ENCODE data around the gene PCDH7. TPM values are rescaled to one million over a fixed set of nuclear protein-coding genes. Genes with fewer than 3 reads are reported as not detected.

Gene PCDH7
- polyA plus RNA-seq, 1 of the 3 experiments (the other 2 are of a cell fraction), result 0.48 TPM

GRCh38 chr4:30720661-30721184 lies 554 bp downstream of the PCDH7 start:
- Histone ChIP-seq H2AFZ (ENCODE audit: low read depth) (peak overlapping the region; percentile 83), H3K36me3 (replicated peaks in 1 of 2; ENCODE audit: control insufficient read depth in 1 of 2, insufficient read depth in 2 of 2, low read length in 1 of 2) (peaks cover 0 to 2% of the 10 kb centered on the region in 2 experiments), H3K9me3 (no peaks in the 10 kb centered on the region), H4K20me1 (ENCODE audit: insufficient read depth) (no peaks in the 10 kb centered on the region), H3K27ac (ENCODE audit: low read depth in 2 of 2, low read length in 1 of 2) (peak overlapping the region in 1 of 2 experiments; percentile 60; a peak in 2 of 4 replicates), H3K27me3 (ENCODE audit: insufficient read depth) (peaks cover 61% of the 10 kb centered on the region), H3K4me3 (ENCODE audit: low read depth in 2 of 2, low read length in 1 of 2) (peak overlapping the region; percentile 56 to 69), H3K4me2 (peak overlapping the region; percentile 91), H3K9ac (no peak overlapping the region), H3K79me2 (ENCODE audit: insufficient read depth) (no peaks in the 10 kb centered on the region), H3K4me1 (ENCODE audit: control insufficient read depth in 1 of 2, insufficient read depth in 2 of 2, low read depth in 1 of 2, low read length in 1 of 2) (peaks cover 0 to 51% of the 10 kb centered on the region in 2 experiments; a peak in 1 of 4 replicates), H3K9me2 (no peaks in the 10 kb centered on the region), H3F3A (replicated peaks; ENCODE audit: insufficient read depth) (peaks cover 9% of the 10 kb centered on the region)
- TF ChIP-seq POLR2AphosphoS5 (IDR thresholded peaks at IDR 0.05; ENCODE audit: low read depth, low read length), result no peak
- no peak for TF ChIP-seq FOSL2 (IDR thresholded peaks at IDR 0.05; ENCODE audit: borderline replicate concordance, low read depth)
- no peak for TF ChIP-seq RAD21 (IDR thresholded peaks at IDR 0.05; ENCODE audit: low read length)
- peak; percentile 55 for DNase-seq
- POLR2A ChIA-PET, result no interaction called here
- 0% methylated on average over 20 of the region's 41 CpGs for WGBS (ENCODE audit: low lambda C conversion rate)
- CTCF ChIA-PET, result interaction anchor here (0.9 to 1.5 kb wide), 5 partner anchors 10 to 969 kb away, joined by 3 to 4 read pairs (median 4); no protein-coding TSS in a partner anchor

GRCh38 chr4:30721185-30722091 lies 1.3 kb downstream of the PCDH7 start:
- ChIA-PET CTCF (interaction anchor here (0.7 to 2.8 kb wide), 19 partner anchors 8 to 968 kb away, joined by 3 to 12 read pairs (median 3); no protein-coding TSS in a partner anchor), POLR2A (no interaction called here)
- WGBS (ENCODE audit: low lambda C conversion rate), result 2% methylated on average over 8 of the region's 95 CpGs
- peak overlapping the region in 1 of 2 experiments; percentile 60; a peak in 2 of 4 replicates for H3K27ac ChIP-seq (ENCODE audit: low read depth in 2 of 2, low read length in 1 of 2)
- H3K79me2 ChIP-seq (ENCODE audit: insufficient read depth), result no peaks in the 10 kb centered on the region
- no peak overlapping the region for H3K9ac ChIP-seq
- H3K27me3 ChIP-seq (ENCODE audit: insufficient read depth), result peaks cover 61% of the 10 kb centered on the region
- H3F3A ChIP-seq (replicated peaks; ENCODE audit: insufficient read depth), result peaks cover 9% of the 10 kb centered on the region
- no peak overlapping the region for H2AFZ ChIP-seq (ENCODE audit: low read depth)
- no peaks in the 10 kb centered on the region for H3K9me3 ChIP-seq
- peaks cover 0 to 2% of the 10 kb centered on the region in 2 experiments for H3K36me3 ChIP-seq (replicated peaks in 1 of 2; ENCODE audit: control insufficient read depth in 1 of 2, insufficient read depth in 2 of 2, low read length in 1 of 2)
- H3K4me1 ChIP-seq (ENCODE audit: control insufficient read depth in 1 of 2, insufficient read depth in 2 of 2, low read depth in 1 of 2, low read length in 1 of 2), result peaks cover 0 to 51% of the 10 kb centered on the region in 2 experiments; a peak in 1 of 4 replicates
- peak overlapping the region; percentile 56 to 69 for H3K4me3 ChIP-seq (ENCODE audit: low read depth in 2 of 2, low read length in 1 of 2)
- peak overlapping the region; percentile 91 for H3K4me2 ChIP-seq
- peak; percentile 86 for DNase-seq
- H4K20me1 ChIP-seq (ENCODE audit: insufficient read depth), result no peaks in the 10 kb centered on the region
- H3K9me2 ChIP-seq, result no peaks in the 10 kb centered on the region
- no peak for TF ChIP-seq EP300 (IDR thresholded peaks at IDR 0.05; ENCODE audit: borderline replicate concordance in 1 of 2, low read depth in 1 of 2, low read length in 1 of 2)
- TF ChIP-seq MAX (IDR thresholded peaks at IDR 0.05; ENCODE audit: low read depth), result no peak
- peak; percentile 72; the same call in 1 of the 2 replicates for TF ChIP-seq EZH2phosphoT487 (IDR thresholded peaks at IDR 0.05; ENCODE audit: borderline replicate concordance, low read depth)
- TF ChIP-seq FOXM1 (IDR thresholded peaks at IDR 0.05; ENCODE audit: low read depth), result no peak
- TF ChIP-seq CTCF (IDR thresholded peaks at IDR 0.05), result peak; percentile 32
- TF ChIP-seq NFIC (IDR thresholded peaks at IDR 0.05; ENCODE audit: borderline replicate concordance), result no peak
- TF ChIP-seq GATA2 (CRISPR knock-in tag; IDR thresholded peaks at IDR 0.05), result no peak
- no peak for TF ChIP-seq CHD2 (IDR thresholded peaks at IDR 0.05; ENCODE audit: low read length, partially characterized antibody)
- no peak for TF ChIP-seq IRF3 (IDR thresholded peaks at IDR 0.05; ENCODE audit: low read depth, low read length)
- TF ChIP-seq USF1 (IDR thresholded peaks at IDR 0.05; ENCODE audit: borderline replicate concordance, low read depth), result no peak
- no peak for TF ChIP-seq YY1 (IDR thresholded peaks at IDR 0.05; ENCODE audit: low read depth)
- TF ChIP-seq TEAD4 (IDR thresholded peaks at IDR 0.05; ENCODE audit: borderline replicate concordance, insufficient read depth), result no peak
- no peak for TF ChIP-seq TCF12 (IDR thresholded peaks at IDR 0.05)
- no peak for TF ChIP-seq RXRA (IDR thresholded peaks at IDR 0.05; ENCODE audit: borderline replicate concordance, low read depth)
- TF ChIP-seq TAF1 (IDR thresholded peaks at IDR 0.05; ENCODE audit: borderline replicate concordance, low read depth, low read length), result no peak

Data from SK-N-SH (cell line).